ENCODE measurements around the gene VMP1. TPM values are rescaled to one million over a fixed set of nuclear protein-coding genes. Genes with fewer than 3 reads are reported as not detected.

Gene VMP1
- total RNA-seq, 1 experiment from 2014 or later, result 281 TPM

DNA sequence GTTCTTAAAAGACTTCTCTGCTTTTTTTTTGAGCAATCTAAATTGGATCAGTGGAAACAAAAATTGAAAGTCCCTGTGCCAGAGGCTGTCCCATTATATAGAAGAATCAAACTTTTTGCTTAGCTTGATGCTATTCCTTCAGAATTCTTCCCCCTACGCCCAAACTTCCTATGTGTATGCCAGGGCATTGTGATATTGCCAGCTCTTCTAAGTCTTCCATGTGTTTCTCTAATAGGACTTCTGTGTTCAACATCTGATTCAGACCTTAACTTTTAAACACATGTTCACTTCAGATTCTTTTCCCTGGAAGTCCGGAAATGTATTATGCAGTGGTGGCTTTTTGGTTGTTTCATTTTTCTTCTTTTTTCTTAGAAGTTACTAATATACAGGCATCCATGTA lies 19.0 kb upstream of the VMP1 start:
- ChIA-PET CTCF (no interaction called here), POLR2A (no interaction called here)
- in situ Hi-C loops (cut with HindIII; ENCODE audit: low pct_unique_long_range_greater_than_20kb, low sequenced_read_pairs) (no loop called here), intact Hi-C loops (cut with micrococcal nuclease; ENCODE audit: unreplicated experiment) (no loop called here)
- Histone ChIP-seq H3K27ac (ENCODE audit: low read length) (peak overlapping the region; percentile 76; the same call in 1 of the 2 replicates), H3K4me1 (ENCODE audit: control insufficient read depth, insufficient read depth, low read length) (peaks cover 19% of the 10 kb centered on the region), H3K4me3 (ENCODE audit: low read depth in 2 of 2, low read length in 2 of 2) (no peak overlapping the region), H3K36me3 (ENCODE audit: control insufficient read depth, insufficient read depth, low read length) (peaks cover 66% of the 10 kb centered on the region), H3K27me3 (ENCODE audit: control insufficient read depth, insufficient read depth, low read length) (no peaks in the 10 kb centered on the region), H3K9me3 (ENCODE audit: control insufficient read depth, insufficient read depth, low read depth, low read length) (no peaks in the 10 kb centered on the region)
- DNase-seq (ENCODE audit: low read depth, low spot score), result no peak
- BruUV-seq (replicated peaks), result no TSS peak
- ATAC-seq, result no peak
- TF ChIP-seq SIN3A (IDR thresholded peaks at IDR 0.05; ENCODE audit: borderline replicate concordance, insufficient read depth, low read depth, low read length), result no peak

DNA sequence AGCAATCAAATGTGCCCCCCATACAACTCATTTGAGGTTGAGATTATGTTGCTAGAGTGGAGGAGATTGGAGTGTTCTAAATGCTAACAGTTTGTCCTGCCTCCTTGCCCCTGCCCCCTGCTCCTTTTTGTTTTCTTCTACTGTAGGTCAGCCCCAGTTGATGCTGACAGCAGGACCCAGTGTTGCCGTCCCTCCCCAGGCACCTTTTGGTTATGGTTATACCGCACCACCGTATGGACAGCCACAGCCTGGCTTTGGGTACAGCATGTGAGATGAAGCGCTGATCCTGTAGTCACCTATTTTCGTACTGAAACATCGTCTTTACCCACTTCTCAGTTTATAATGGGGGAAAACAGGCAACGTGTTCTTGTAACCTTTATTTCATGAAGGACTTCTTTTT lies 13.9 kb upstream of the VMP1 start:
- ChIA-PET CTCF (no interaction called here), POLR2A (no interaction called here)
- DNase-seq (ENCODE audit: low read depth, low spot score) (no peak), ATAC-seq (peak; percentile 29)
- Histone ChIP-seq H3K27me3 (ENCODE audit: control insufficient read depth, insufficient read depth, low read length) (no peaks in the 10 kb centered on the region), H3K9me3 (ENCODE audit: control insufficient read depth, insufficient read depth, low read depth, low read length) (no peaks in the 10 kb centered on the region), H3K4me3 (ENCODE audit: low read depth in 2 of 2, low read length in 2 of 2) (no peak overlapping the region), H3K36me3 (ENCODE audit: control insufficient read depth, insufficient read depth, low read length) (peaks cover 64% of the 10 kb centered on the region), H3K4me1 (ENCODE audit: control insufficient read depth, insufficient read depth, low read length) (peaks cover 31% of the 10 kb centered on the region), H3K27ac (ENCODE audit: low read length) (peak overlapping the region; percentile 63)
- in situ Hi-C loops (cut with HindIII; ENCODE audit: low pct_unique_long_range_greater_than_20kb, low sequenced_read_pairs), result no loop called here
- no TSS peak for BruUV-seq (replicated peaks)
- intact Hi-C loops (cut with micrococcal nuclease; ENCODE audit: unreplicated experiment), result no loop called here
- TF ChIP-seq TCF7L2 (IDR thresholded peaks at IDR 0.05; ENCODE audit: low read depth, low read length), result no peak
- TF ChIP-seq, protein P1, sequence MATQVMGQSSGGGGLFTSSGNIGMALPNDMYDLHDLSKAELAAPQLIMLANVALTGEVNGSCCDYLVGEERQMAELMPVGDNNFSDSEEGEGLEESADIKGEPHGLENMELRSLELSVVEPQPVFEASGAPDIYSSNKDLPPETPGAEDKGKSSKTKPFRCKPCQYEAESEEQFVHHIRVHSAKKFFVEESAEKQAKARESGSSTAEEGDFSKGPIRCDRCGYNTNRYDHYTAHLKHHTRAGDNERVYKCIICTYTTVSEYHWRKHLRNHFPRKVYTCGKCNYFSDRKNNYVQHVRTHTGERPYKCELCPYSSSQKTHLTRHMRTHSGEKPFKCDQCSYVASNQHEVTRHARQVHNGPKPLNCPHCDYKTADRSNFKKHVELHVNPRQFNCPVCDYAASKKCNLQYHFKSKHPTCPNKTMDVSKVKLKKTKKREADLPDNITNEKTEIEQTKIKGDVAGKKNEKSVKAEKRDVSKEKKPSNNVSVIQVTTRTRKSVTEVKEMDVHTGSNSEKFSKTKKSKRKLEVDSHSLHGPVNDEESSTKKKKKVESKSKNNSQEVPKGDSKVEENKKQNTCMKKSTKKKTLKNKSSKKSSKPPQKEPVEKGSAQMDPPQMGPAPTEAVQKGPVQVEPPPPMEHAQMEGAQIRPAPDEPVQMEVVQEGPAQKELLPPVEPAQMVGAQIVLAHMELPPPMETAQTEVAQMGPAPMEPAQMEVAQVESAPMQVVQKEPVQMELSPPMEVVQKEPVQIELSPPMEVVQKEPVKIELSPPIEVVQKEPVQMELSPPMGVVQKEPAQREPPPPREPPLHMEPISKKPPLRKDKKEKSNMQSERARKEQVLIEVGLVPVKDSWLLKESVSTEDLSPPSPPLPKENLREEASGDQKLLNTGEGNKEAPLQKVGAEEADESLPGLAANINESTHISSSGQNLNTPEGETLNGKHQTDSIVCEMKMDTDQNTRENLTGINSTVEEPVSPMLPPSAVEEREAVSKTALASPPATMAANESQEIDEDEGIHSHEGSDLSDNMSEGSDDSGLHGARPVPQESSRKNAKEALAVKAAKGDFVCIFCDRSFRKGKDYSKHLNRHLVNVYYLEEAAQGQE (IDR thresholded peaks at IDR 0.05; ENCODE audit: insufficient read depth in 1 of 2, low read depth in 2 of 2, low read length in 1 of 2), result no peak
- TF ChIP-seq SIN3A (IDR thresholded peaks at IDR 0.05; ENCODE audit: borderline replicate concordance, insufficient read depth, low read depth, low read length), result no peak
- no peak for TF ChIP-seq POLR2AphosphoS5 (IDR thresholded peaks at IDR 0.05; ENCODE audit: low read depth, low read length)
- TF ChIP-seq, protein P2, sequence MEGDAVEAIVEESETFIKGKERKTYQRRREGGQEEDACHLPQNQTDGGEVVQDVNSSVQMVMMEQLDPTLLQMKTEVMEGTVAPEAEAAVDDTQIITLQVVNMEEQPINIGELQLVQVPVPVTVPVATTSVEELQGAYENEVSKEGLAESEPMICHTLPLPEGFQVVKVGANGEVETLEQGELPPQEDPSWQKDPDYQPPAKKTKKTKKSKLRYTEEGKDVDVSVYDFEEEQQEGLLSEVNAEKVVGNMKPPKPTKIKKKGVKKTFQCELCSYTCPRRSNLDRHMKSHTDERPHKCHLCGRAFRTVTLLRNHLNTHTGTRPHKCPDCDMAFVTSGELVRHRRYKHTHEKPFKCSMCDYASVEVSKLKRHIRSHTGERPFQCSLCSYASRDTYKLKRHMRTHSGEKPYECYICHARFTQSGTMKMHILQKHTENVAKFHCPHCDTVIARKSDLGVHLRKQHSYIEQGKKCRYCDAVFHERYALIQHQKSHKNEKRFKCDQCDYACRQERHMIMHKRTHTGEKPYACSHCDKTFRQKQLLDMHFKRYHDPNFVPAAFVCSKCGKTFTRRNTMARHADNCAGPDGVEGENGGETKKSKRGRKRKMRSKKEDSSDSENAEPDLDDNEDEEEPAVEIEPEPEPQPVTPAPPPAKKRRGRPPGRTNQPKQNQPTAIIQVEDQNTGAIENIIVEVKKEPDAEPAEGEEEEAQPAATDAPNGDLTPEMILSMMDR (IDR thresholded peaks at IDR 0.05), result no peak

DNA sequence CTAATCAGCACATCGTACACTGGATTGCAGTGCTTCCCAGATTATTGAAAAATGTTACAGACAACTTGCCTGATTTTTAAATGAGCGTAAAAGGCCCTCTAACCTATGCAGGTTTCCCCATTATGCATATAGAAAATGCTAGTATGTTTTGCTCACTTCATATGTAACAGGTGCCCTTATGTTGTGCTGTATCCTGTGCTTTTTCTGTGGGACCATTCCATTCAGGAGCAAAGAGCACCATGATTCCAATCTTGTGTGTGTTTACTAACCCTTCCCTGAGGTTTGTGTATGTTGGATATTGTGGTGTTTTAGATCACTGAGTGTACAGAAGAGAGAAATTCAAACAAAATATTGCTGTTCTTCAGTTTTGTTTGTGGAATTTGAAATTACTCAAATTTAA lies 13.1 kb upstream of the VMP1 start:
- CTCF ChIA-PET, result no interaction called here
- Histone ChIP-seq H3K4me3 (ENCODE audit: low read depth in 2 of 2, low read length in 2 of 2) (no peak overlapping the region), H3K27me3 (ENCODE audit: control insufficient read depth, insufficient read depth, low read length) (no peaks in the 10 kb centered on the region), H3K9me3 (ENCODE audit: control insufficient read depth, insufficient read depth, low read depth, low read length) (no peaks in the 10 kb centered on the region), H3K4me1 (ENCODE audit: control insufficient read depth, insufficient read depth, low read length) (peaks cover 31% of the 10 kb centered on the region), H3K27ac (ENCODE audit: low read length) (peak overlapping the region; percentile 63), H3K36me3 (ENCODE audit: control insufficient read depth, insufficient read depth, low read length) (peaks cover 60% of the 10 kb centered on the region)
- POLR2A ChIA-PET, result no interaction called here
- DNase-seq (ENCODE audit: low read depth, low spot score) (no peak), ATAC-seq (no peak)
- BruUV-seq (replicated peaks), result no TSS peak
- in situ Hi-C loops (cut with HindIII; ENCODE audit: low pct_unique_long_range_greater_than_20kb, low sequenced_read_pairs), result no loop called here
- no peak for TF ChIP-seq POLR2AphosphoS5 (IDR thresholded peaks at IDR 0.05; ENCODE audit: low read depth, low read length)
- TF ChIP-seq, protein P1 (IDR thresholded peaks at IDR 0.05; ENCODE audit: insufficient read depth in 1 of 2, low read depth in 2 of 2, low read length in 1 of 2), result no peak
- TF ChIP-seq TCF7L2 (IDR thresholded peaks at IDR 0.05; ENCODE audit: low read depth, low read length), result no peak
- TF ChIP-seq, protein P2 (IDR thresholded peaks at IDR 0.05), result no peak
- TF ChIP-seq SIN3A (IDR thresholded peaks at IDR 0.05; ENCODE audit: borderline replicate concordance, insufficient read depth, low read depth, low read length), result no peak
- intact Hi-C loops (cut with micrococcal nuclease; ENCODE audit: unreplicated experiment), result no loop called here
